HG02938 (cell line): ENCODE data around the gene CCDC61.
A peak's percentile ranks its signal among the peaks of the same experiment; 100 is the strongest.

ENCODE experiments used
- ATAC-seq: cut with Tn5 transposase; IDR thresholded peaks from one replicate; pipeline ENCODE4 v1.9.1; 2021; ENCODE audit warnings: mild to moderate bottlenecking, moderate library complexity; ENCODE audit not compliant: unreplicated experiment

Gene CCDC61, protein sequence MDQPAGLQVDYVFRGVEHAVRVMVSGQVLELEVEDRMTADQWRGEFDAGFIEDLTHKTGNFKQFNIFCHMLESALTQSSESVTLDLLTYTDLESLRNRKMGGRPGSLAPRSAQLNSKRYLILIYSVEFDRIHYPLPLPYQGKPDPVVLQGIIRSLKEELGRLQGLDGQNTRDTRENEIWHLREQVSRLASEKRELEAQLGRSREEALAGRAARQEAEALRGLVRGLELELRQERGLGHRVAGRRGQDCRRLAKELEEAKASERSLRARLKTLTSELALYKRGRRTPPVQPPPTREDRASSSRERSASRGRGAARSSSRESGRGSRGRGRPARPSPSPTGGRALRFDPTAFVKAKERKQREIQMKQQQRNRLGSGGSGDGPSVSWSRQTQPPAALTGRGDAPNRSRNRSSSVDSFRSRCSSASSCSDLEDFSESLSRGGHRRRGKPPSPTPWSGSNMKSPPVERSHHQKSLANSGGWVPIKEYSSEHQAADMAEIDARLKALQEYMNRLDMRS

DNA sequence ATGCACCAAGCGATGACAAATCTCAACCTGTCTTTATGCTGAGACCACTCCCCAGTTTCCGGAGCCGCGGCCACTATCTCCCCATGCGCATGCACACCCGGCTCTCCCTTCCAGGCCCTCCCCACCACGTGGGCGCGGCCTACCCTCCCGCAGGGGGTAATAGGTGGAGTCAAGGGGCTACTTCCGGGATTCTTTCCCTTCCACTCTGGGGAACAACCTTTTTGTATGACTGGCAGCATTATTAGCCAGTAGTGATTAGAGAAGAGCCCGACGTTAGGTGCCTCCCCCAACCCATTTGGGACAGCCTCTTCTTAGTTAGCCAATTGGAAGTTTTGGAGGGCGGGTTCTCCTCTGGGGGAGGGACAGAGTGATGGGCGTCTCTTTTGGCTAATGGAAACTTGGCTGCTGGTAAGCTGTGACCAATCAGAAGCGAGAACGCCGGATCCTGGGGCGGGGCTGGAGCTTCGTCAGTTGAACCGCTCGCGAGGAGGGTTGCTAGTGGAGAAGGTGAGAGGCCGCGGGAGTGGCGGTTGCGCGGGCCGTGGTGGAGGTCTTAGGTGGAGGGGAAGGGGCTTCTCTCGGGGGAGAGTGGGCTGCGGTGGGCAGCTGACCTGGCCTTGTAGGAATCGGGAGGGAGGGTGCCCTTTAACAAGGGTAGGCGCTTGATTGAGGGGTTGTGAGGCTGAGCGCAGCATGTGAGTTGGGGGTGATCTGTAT, at the start of gene CCDC61:
Gene CCDC61, plus strand, starts transcription at position 470 of the 717 bp plus-strand sequence. CDS start 7,552 bp downstream, outside the sequence.
- peak; percentile 97 for ATAC-seq

DNA sequence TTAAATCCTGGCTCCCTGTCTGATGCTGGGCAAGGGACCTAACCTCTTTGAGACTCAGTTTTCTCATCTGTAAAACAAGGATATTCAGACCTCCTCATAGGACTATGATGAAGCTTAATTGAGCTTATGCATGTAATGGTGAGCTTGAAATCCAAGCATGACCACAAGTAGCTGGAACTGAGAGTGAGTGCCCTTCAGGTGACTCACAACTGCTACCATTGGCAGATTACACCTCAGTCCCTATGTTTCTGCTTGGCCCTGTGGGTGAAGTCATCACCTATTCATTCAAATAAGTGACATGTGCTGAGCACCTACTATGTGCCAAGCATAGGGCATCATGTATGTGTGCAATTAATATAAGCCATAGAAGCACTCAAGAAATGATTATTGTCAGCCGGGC, 47.3 kb upstream of the CCDC61 start:
- no peak for ATAC-seq

DNA sequence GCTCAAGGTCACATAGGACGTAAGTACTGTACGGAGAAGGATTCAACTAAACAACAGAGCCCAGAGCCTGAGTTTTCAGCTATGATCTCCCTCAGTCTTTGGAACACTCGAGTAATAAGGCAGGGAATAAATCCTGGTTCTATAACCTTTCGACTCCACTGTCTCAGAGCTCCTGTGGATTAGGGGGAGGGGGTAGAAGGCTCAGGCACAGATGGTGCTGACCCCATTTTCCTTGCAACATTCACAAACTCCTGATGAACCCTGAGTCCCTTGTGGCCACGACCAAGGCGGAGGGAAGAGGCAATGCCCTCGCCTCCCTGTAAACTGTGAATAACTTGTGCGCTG, 43.0 kb upstream of the CCDC61 start:
- no peak for ATAC-seq

DNA sequence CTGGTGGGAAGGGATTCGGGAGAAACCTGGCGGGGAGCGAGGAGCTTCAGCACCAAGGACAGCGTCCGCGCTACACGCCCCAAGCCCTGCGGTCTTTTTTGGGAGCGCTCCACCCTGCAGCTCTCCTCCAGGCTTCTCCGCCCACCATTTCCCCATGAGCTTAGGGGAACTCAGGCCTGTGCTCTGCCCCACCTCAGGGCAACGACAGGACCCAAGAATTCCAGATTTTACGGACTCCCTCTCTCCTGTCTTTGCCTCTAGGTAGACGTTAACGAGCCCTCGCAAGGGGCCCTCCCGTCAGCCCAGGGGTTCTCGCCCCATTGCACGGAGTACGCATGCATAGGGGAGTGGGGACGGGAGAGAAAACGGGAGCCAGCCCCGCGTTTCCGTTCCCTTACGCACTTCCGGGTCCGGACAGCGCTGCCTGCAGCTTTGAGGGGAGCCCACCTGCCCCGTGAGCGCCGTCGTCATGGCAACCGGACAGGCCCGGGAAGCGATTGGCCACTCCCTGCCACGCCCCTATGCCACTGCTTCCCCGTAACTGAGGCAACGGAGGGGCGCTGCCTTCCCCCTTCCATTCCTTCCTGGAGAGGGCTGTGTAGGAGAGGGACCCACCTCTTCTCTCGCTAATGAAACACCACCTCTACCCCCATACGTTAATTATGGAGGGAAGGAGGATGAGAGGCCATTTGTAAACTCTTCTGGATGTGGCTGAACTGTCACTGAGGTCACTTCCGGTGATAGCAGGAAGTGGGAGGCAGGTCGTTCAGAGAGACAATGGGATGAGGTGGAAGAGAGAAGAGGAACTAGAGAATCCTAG, 42.4 kb upstream of the CCDC61 start:
- ATAC-seq: no peak

DNA sequence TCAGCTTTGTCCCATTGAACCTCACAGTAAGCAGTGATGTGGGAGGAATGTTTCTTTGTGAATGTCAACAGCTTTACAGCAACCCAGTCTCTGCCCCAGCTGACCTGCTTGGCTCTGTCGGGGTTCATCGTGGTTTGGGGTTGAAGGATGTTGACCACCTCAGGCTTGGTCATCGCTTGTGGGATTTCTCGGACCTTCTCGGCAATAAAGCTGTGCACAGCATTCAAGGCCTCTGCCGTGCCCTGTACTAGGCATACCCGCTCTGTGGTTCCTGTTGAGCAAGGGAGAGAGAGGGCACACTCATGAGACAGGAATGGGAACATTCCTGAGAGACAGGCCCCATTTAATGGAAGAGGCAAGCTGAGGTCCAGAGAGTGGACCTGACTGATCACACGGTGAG, 41.6 kb upstream of the CCDC61 start:
- no peak for ATAC-seq

DNA sequence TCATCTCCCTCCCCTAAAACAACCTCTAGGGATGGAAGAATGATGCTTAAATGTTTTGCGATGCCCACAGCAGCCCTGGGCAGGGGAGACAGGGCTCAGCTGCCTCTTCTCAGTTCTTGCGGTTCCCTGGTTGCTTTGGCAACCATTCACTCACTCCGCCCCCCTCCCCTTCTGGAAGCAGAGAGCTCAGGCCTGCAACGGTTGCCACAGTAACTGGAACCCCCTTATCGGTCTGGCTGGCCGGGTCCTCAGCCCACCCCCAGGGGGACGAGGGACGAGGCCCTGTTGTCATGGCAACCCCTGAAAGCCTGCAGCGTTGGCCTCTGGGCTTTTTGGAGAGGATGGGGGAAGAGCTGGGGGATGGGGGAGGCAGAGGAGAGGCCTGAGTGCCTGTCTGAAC, 41.1 kb upstream of the CCDC61 start:
- no peak for ATAC-seq

DNA sequence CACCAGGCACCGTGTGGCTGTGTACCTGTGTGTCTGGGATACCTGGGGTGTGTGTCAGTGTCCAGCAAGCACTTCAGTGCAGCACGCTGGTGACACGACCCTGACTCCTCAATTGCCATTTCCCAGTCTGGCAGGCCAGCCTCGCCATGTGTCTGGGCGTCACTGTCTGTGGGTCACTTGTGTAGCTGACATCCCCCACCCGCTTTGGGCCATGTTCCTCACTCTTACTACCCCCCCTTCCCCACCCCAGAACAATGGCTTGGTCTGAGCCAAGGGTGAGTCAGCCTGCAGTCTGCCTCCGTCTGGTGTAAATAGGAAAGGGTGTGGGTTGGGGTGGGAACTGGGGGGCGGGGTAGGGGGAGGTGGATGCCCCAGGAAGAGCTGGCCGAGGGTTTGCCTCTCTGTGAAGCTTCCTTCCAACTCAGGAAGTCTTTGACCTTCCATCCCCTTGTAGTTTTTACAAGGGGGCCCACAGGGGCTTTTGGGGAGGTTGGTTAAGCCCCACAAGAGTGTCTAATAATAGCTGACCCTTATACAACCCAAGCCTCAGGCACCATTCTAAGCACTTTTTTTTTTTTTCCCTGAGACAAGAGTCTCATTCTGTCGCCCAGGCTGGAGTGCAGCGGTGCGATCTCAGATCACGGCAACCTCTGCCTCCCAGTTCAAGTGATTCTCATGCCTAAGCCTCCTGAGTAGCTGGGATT, 39.2 kb upstream of the CCDC61 start:
- ATAC-seq: no peak

DNA sequence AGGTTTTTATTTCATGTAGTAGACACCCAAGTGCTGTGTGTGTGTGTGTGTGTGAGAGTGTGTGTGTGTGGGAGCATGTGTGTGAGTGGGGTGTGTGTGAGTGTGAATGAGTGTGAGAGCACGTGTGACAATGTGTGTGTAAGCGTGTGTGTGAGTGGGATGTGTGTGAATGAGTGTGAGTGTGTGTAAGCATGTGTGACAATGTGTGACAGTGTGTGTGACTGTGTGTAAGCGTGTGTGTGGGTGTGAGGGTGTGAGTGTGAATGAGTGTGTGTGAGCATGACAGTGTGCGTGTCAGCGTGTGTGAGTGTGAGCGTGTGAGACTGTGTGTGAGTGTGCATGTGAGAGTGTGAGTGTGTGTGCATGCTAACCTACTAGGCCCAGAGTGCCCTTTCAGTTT, 36.9 kb upstream of the CCDC61 start:
- ATAC-seq: no peak

DNA sequence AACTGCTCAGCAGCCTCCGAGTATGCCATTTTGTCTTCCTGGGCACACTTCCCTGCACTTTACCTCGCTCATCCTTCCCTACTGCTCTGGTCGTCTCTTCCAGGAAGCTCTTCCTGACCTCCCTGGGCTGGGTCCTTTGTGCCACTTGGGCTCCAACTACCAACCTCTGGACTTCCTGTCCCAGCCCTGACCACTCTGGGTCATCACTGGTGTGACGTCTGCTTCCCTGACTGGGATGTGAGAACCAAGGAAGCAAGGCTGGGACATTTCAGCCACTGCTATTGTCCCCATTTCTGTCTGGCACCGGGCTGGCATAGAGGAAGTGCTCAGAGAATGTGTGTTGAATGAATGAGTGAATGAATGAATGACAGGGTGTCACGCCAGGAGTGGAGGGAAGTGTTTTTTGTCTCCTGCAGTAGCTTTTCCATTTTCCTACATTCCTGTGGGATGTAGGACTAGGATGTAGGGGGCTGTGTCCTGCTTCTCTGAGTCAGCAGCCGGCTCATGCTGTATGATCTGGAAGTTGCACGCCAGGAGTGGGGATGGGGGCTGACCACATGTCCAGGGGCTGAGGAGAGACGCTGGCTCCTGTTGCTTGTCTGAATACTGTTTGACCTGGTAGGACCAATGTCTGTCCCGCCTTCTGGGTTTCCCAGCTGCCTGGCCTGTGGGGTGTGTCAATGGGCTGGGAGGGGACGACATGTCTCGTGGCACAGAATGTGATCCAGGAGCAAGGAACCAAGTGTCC, 36.3 kb upstream of the CCDC61 start:
- no peak for ATAC-seq

DNA sequence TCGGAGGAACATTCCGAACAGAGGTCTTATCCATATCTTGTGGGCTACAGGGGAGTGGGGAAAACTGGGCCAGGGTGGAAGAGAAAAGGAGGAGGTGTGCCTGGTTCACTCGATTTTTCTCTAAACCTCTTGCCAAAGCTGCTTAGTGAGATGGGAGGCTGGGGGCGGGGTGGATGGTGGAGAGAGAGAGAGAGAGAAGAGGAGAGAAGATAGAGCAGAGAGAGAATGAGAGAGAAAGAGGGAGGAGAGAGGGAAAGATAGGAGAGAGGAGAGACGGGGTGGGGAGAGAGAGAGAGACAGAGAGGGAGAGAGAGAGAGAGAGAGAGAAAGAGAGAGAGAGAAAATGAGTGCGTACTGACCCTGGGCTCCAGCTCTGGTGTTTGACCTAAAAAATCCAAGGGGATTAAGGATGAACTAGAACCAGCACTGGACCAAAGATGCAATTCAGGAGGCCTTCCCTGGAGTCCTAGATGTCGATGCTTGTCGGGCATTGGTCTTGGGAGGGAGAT, 35.7 kb upstream of the CCDC61 start:
- no peak for ATAC-seq

DNA sequence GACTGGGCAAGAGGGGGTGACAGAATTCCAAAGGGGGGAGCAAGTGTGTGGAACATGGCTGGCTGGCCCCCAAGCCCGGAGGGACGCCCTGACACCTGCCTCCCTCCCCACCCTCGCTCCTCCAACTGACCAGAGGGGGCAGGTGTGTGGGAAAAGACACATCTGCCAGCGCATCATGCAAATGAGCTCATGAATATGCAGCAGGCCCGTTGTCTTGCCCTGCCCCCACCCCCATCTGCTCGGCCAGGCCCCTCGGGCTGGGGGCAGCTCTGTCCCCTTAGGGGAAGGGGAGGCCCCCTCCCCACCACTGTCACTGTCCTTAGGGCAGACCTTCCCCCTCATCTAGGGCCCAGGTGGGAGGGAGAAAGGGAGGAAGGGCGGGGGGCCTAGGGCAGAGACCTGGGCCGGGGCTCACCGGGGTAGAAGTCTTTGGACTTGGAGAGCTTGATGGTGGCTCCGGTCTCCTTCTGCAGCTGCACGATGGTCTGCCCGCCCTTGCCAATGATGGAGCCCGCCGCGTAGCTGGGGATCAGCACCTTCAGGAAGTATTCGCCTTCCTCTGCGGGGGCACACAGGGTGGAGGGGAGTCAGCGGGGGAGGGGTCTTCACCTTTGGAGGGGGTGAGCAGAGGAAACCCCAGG, 34.6 kb upstream of the CCDC61 start:
- ATAC-seq: no peak

DNA sequence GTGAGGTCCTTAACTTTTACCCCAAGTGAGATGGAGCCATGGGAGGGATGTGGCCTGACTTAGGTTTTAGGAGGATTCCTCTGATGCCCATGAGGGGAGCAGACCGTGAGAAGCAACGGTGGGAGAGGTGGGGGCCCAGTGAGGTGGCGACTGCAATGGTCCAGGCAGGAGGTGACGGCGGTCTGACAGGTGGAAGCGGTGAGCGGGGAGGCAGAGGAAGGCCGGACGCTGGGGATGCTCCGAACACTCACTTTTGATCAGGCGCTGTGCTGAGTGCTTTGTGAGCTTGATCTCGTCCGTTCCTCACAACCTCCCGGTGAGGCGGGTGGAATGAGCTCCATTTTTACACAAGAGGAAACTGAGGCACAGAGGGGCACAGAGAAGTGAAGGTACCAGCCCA, 33.2 kb upstream of the CCDC61 start:
- ATAC-seq: no peak

DNA sequence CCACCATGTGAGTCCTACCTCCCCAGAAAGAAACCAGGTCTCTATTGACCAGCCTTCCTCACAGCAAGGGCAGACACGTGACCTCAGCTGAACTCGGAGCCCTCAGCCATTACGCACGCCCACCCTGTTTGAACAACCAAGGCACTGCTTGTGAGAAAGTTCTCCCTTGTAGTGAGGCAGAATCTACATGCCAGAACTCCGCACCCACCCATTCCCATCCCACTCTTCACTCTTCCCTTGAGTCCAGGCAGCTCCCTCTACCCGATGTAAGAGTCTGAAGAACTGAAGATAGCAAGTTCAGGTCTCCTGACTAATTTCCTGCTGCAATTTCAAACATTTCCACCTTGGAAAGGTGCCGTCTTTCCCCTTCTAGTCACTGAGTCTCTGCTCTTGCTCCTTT, 28.0 kb upstream of the CCDC61 start:
- no peak for ATAC-seq

DNA sequence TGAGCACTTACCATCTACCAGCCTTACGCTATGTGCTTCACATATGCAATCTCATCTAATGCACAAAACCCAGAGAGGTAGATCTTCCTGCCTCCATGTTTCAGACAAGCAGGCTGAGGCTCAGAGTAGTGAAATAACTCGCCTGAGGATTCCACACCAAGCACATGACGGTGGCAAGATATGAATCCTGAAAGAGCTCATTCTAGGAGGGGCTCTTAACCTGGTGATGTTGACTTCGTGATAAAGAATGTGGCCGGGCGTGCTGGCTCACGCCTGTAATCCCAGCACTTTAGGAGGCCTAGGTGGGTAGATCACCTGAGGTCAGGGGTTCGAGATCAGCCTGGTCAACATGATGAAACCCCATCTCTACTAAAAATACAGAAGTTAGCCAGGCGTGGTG, 26.6 kb upstream of the CCDC61 start:
- ATAC-seq: no peak

DNA sequence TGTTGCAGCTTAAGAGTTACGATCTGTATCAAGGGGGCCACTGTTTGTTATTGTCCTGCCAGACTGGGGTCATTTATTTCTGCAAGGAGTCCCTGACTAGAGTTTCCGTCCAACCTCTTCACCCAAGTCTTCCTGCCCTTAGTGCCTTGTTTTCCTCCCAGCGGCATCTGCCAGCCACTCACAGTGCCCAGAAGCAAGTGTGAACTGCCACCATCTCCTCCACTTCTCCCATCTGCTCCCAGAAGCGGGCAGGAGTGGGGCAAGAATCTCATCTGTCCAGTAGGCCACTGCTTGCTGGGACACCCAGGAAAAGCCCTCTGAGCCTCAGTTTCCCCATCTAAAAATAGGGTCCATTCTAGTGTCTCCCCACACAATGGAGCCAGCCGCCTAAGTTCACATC, 25.6 kb upstream of the CCDC61 start:
- no peak for ATAC-seq

DNA sequence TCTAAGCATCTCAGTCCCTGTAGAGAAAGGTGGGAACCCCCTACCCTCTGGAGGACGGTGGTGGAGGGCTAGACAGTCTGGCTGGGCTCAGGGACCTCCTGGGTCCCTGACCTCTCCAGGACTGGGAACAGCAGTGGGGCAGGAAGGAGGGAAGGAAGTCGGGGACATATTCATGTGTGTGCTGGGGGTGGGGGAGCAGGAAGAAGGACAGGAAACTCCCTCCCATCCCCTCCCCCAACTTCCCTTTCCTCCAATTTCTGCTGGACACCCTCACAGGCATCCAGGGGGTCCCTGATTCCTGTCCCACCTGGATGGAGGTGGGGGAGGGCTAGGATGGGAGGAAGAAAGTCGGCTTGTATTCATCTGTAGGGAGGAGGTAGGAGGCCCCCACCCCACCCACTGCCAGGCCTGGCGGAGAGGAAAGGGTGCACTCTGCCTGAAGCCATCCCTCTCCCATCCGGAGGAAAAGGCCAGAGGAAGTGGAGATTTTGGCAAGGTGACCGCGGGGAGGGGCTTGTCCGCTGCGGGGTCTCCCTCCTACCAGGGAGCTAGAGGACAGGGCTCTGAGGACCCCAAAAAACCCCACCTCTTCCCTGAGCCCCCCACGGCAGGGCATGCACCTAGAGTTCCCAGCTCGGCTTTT, 23.9 kb upstream of the CCDC61 start:
- no peak for ATAC-seq

DNA sequence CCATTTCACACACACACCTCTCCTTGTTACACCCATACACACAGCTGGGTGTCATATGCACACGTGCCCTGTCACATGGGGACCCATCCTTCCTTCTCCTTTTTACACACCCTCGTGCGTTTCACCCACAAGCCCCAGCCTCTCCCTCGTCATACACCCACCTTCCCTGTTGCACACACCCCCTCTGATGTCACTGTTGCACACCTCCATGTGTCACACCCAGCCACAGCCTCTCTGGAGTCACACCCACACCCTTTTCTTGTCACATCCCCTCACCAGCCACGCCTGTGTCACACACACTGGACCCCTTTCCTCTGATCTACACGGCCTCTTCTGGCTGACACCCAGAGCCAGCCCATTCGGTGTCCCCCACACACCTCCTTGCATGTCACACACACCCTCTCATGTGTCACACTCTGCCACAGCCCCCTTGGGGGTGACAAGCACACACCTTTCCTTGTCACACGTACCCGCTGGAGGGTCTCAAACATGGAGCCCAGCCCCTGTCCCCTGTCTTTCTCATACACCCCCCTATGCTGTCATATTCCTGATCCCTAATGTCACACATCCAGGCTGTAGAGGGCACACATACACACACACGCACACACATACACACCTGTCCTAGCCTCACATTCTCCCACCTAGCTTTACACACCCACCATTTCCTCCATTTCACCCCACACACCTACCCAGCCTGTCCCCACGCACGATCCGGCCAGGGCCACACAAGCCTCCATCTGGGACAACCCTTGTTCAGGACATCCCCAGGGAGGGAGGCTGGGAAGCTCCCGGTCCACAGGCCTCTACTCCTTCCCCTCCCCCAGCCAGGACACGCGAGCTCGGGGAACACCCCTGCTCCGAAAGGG, 23.0 kb upstream of the CCDC61 start:
- ATAC-seq: no peak

DNA sequence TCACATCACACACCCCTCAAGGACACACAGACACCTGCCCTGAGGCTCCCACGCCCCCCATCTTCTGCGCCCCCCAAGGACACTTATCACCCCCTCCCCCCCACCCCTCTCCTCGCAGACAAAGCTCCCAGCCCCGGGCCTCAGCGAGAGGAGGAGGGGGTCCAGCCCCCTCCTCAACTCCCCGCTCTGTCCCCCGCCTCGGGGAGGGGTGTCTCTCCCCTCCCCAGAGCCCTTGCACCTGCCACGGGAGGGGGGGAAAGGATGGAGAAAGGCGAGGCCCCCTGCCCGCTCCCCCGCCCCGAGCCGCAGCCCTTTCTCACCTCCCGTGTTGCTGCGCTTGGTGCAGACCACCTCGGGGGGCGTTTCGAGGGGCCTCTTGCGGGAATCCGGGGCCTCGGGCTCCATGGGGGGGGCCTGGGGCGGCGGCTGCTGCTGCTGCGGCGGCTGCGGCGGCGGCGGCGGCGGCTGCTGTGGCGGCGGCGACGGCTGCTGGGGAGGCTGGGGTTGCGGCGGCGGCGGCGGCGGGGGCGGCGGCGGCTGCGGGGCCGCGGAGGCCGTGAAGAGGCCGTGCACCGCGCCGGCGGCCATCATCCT, 22.2 kb upstream of the CCDC61 start:
- no peak for ATAC-seq
